NB4 (cell line): Measurements from ENCODE around the gene SEC16B.

Experiments
- DNase-seq: peaks from one replicate; pipeline ENCODE4 v3.0.0; 2010; ENCODE audit warnings: low read depth
- H3K4me3 ChIP-seq: one replicate; pipeline ENCODE4 v1.5.1; 2011; ENCODE audit warnings: mild to moderate bottlenecking, low read depth, low read length, moderate library complexity
- MYC ChIP-seq: IDR thresholded peaks from 2 replicates; pipeline ENCODE4 v1.6.1; 2011; ENCODE audit warnings: low read depth, low read length
- POLR2A ChIP-seq: IDR thresholded peaks from 2 replicates; pipeline ENCODE4 v1.6.1; 2011; ENCODE audit warnings: mild to moderate bottlenecking; ENCODE audit not compliant: insufficient read length; ENCODE audit errors: extremely low read depth
- TF ChIP-seq, protein P1 (sequence below): IDR thresholded peaks from 2 replicates; pipeline ENCODE4 v1.6.1; 2011; ENCODE audit warnings: low read depth, low read length
- TF ChIP-seq, protein P2 (sequence below): IDR thresholded peaks from one replicate; pipeline ENCODE4 v1.5.1; 2012; ENCODE audit warnings: low read depth, low read length

SEC16B gene

DNA sequence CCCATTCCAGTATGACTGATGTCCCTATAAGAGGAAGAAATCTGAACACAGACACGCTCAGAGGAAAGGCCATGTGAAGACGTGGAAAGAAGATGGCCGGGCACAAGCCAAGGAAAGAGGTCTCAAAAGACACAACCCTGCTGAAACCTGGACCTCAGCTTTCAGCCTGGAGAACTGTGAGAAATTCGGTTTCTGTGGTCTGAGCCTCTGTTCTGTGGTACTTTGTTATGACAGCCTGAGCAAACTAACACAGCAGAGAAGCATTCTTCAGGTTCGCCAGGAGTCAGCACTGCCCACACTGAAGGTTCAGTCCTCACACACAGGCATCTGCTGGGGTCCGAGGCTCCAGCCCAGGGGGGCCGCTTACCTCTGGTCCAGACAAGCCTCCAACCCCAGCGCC lies 37.7 kb downstream of the SEC16B start:
- no peak overlapping the region for H3K4me3 ChIP-seq
- TF ChIP-seq, protein P1, sequence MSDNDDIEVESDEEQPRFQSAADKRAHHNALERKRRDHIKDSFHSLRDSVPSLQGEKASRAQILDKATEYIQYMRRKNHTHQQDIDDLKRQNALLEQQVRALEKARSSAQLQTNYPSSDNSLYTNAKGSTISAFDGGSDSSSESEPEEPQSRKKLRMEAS = no peak
- TF ChIP-seq POLR2A = no peak
- TF ChIP-seq MYC = no peak
- TF ChIP-seq, protein P2, sequence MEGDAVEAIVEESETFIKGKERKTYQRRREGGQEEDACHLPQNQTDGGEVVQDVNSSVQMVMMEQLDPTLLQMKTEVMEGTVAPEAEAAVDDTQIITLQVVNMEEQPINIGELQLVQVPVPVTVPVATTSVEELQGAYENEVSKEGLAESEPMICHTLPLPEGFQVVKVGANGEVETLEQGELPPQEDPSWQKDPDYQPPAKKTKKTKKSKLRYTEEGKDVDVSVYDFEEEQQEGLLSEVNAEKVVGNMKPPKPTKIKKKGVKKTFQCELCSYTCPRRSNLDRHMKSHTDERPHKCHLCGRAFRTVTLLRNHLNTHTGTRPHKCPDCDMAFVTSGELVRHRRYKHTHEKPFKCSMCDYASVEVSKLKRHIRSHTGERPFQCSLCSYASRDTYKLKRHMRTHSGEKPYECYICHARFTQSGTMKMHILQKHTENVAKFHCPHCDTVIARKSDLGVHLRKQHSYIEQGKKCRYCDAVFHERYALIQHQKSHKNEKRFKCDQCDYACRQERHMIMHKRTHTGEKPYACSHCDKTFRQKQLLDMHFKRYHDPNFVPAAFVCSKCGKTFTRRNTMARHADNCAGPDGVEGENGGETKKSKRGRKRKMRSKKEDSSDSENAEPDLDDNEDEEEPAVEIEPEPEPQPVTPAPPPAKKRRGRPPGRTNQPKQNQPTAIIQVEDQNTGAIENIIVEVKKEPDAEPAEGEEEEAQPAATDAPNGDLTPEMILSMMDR = no peak
- no peak for DNase-seq

DNA sequence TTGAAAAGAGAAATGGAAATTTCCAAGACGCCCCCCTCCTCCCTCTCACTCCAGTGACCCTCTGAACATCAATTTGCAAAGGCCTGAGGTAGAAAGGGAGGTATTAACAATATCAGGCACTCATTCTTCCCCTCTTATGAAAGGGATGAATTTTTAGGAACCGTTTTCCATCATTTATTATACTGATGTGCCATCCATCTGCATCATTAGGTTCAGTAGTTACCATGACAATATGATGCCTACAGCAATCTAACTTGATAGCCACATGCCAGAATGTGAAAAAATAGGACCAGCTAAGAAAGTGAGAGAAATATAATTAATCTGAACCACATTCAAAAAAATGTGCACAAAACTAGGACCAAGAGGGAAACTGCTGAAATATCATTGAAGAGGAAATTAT lies 40.9 kb downstream of the SEC16B start:
- no peak for TF ChIP-seq POLR2A
- TF ChIP-seq MYC = no peak
- TF ChIP-seq, protein P1 = no peak
- TF ChIP-seq, protein P2 = no peak
- no peak overlapping the region for H3K4me3 ChIP-seq
- no peak for DNase-seq

DNA sequence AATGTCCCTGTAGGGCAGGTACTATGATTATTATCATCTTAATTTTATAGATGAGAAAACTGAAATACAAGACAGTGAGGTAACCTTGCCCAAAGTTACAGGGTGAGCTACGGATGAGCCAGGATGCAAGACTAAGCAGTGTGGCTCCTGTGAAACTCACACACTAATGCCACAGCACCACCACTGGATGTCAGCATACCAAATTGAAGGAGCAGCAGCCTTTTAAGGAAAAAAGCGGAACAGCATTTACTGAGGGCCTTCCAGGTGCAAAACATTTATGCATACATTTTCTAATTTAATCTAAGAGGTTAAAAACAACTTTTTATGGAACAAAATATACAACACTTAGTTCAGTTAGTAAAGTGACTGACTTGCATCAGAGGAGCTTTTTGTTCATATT lies 41.7 kb downstream of the SEC16B start:
- TF ChIP-seq MYC = no peak
- TF ChIP-seq, protein P1 = no peak
- TF ChIP-seq, protein P2 = no peak
- no peak for TF ChIP-seq POLR2A

DNA sequence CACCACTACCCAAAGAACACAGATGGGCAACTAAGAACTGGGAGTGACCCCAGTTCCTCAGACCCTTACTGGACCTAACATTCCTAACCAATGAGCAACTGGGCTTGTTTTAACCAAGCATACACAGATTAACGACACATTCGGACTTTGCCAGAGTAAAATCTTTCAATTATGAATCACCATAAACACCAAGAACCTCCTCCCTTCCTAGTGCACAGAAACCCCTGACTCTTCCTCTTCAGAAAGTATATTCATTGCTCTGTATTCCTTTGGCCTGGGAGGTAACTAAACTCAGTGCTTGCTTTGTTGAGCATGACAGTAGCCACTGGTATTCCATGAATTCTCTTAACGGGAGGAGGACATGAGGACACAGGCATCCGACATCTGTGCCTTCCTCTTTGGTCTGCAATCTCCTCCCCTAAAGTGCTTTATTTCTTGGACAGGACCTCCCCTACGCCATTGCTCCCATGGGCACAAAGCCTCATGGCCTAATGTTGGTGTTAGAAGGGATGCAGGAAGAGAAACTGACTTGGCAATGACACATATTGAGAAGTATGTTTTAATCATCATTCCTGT lies 42.7 kb downstream of the SEC16B start:
- TF ChIP-seq POLR2A (no peak), MYC (no peak)
- TF ChIP-seq, protein P1 = no peak
- TF ChIP-seq, protein P2 = no peak
- H3K4me3 ChIP-seq = no peak overlapping the region
- no peak for DNase-seq

More for the DNA sequence above, 41.7 kb downstream of the SEC16B start:
- DNase-seq = no peak
- H3K4me3 ChIP-seq = no peak overlapping the region

DNA sequence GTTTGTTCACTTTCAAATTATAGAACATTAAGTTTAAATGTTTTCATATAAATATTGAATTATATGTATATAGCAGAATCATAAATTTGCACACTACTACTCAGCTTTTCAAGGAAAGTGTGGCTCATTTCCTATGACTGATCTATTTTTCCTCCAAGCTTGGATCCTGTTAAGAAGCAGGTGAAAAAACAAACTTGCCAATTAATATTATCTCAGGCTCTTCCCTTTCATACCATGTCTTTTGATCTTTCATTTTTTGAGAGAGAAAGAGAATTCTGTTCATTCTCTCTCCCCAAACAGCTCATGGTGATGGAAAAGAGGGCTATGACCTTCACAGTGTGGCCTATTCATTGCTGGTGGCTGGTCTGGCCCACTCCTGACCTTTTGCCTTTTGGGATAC lies 43.7 kb downstream of the SEC16B start:
- no peak for DNase-seq
- no peak overlapping the region for H3K4me3 ChIP-seq
- TF ChIP-seq, protein P2 = no peak
- TF ChIP-seq, protein P1 = no peak
- TF ChIP-seq POLR2A = no peak
- TF ChIP-seq MYC = no peak

DNA sequence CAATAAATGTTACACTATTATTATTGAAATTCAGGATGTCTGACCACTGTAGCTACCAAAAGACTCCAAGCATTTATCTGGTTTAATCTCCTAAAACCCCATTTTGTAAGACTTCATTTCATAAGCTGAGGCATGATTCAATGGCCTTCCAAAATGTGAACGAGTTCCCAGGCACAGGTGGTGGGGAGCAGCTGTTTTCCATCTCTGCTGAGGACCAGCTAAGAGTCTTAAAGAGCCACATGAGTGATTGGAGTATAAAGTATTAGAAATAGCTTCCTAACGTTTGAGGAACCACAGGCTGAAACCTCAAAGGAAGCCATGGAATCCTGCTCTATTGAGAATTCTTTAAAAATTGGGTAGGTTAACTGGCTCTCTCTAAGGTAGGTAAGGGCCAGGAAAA lies 44.9 kb downstream of the SEC16B start:
- no peak overlapping the region for H3K4me3 ChIP-seq
- TF ChIP-seq MYC (no peak), POLR2A (no peak)
- TF ChIP-seq, protein P2 = no peak
- TF ChIP-seq, protein P1 = no peak
- no peak for DNase-seq
